Hematopoietic multipotent progenitor cell treated with erythropoietin and hydrocortisone succinate and interleukin-3 and kit ligand, for 15 days (in vitro differentiated cells): ENCODE results near the gene ADCYAP1R1.
"Not testable (repeated sequence)": the region's sequence is repeated elsewhere in the genome, so short reads cannot be mapped to it uniquely, and the experiment has no call there.

Experiments used
- DNase-seq: peaks from one replicate; pipeline ENCODE4 v3.0.0-alpha.2; 2015; ENCODE audit warnings: low spot score

Gene ADCYAP1R1

DNA sequence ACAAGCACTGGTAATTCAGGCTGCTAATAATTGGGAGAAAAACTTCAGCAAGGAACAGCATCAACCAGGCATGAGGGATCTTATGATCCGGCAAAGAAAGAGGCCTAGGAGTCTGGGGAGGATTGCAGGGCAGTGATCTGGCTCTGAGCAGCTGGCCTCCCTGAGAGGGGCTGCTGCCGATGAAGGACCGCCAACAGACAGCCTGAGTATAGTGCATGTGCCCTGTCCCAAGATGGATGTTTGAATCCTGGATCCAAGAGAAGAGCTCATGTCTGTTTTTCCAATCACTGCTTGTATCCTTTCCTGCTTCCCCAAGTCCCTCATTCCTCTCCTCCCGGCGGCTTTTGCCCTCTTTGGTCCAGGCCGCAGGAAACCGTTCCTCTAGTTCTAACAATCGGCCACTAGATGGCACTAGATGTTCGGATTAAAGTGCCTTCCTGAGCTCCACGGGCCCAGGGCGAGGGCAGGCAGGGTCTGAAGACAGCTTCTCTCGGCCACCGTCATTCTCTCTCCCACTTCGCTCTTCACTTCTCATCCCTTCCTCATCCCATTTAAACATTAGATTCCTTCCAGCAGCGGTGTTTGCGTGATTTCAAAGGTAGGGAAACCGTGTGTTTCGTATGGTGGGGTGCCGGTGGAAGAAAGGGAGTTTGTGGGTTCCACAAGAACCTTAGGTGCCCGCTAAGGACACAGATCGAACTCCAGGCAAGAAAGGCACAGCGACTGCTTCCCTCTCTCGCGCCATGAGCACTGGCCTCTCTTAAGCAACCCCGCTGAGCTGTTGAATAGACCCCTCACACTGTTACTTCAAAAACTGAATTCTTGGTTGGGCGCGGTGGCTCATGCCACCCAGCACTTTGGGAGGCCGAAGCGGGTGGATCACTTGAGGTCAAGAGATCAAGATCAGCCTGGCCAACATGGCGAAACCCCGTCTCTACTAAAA lies 82.4 kb downstream of the ADCYAP1R1 start:
- DNase-seq, result peak; percentile 69

DNA sequence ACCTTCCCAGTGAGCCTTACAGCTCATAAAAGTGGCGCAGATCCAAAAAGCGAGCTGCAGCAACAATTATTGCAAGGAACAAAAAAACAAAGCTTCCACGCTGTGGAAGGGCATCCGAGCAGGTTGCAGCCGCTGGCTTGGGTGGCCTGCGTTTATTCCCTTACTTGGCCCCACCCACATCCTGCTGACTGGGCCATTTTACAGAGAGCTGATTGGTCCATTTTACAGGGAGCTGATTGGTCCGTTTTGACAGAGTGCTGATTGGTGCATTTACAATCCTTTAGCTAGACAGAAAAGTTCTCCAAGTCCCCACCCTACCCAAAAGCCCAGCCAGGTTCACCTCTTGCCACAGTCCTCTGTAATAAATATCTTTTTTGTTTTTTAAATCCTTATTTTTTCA lies 85.1 kb downstream of the ADCYAP1R1 start:
- DNase-seq, result no peak

DNA sequence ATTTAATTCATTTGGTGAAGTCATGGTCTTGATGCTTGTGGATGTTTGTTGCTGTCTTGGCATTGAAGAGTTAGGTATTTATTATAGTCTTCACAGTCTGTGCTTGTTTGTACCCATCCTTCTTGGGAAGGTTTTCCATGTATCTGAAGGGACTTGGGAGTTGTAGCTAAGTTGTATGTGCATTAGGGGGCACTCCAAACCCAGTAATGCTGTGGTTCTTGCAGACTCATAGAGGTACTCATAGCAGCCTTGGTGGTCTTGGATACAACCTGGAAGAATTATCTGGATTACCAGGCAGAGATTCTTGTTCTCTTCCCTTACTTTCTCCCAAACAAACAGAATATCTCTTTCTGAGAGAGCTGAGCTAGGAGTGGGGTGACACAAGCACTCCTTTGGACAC lies 93.2 kb downstream of the ADCYAP1R1 start:
- no peak for DNase-seq

DNA sequence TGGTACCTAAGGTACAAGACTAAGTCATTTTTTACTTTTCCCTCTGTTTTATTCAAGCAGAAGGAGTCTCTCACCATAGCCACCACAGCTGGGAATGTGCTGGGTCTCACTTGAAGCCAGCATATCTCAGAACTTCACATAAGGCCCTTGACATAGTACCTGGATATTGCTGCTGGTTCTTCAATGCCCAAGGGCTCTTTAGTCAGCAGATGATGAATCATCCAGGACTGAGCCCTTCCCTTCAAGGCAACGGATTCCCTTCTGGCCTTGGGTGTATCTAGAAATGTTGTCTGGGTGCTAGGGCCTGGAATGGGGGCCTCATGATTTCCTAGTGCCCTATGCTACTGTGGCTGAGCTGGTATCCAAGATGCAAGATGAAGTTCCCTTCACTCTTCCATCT lies 93.9 kb downstream of the ADCYAP1R1 start:
- DNase-seq, result no peak

DNA sequence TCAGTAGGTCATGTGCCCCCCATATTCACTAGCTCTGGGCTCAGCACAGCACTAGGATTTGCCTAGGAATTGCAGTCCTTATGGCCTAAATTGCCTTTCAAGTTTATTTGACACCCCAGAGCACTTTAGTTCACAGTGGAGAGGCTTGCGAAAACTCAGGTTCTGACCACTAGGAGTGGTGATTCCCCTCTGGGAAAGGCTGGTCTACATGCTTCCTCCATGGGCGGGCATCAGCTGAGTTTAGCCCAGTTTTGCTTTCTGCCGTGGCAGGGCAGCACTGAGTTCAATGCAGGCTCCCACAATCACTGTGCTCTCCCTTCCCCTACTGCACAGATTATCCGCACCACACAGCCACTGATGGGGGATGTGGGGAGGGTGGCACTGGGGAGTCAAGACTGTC lies 94.4 kb downstream of the ADCYAP1R1 start:
- DNase-seq, result no peak

DNA sequence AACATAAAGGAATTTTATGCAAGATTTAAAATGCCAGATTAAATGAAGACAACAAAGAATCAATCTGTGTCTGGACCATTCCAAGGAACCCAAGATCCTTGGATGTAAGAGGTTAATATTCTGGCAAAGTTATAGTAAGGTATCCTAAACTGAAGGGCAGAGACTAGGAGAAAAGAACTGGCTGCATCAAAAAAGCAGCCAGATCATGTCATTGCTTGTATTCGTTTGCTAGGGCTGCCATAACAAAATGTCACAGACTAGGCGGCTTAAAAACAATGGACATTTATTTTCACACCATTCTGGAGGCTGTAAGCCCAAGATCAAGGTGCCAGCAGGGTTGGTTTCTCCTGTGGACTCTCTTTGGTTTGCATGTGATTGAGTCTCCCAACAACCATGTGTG lies 99.7 kb downstream of the ADCYAP1R1 start:
- no peak for DNase-seq

DNA sequence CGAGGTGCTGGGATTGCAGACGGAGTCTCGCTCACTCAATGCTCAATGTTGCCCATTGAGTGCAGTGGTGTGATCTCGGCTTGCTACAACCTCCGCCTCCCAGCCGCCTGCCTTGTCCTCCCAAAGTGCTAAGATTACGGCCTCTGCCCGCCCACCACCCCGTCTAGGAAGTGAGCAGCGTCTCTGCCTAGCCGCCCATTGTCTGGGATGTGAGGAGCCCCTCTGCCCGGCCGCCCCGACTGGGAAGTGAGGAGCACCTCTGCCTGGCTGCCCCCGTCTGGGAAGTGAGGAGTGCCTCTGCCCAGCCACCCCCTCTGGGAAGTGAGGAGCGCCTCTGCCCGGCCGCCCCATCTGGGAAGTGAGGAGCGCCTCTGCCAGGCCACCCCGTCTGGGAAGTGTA lies 101.2 kb downstream of the ADCYAP1R1 start:
- DNase-seq, result not testable (repeated sequence)

DNA sequence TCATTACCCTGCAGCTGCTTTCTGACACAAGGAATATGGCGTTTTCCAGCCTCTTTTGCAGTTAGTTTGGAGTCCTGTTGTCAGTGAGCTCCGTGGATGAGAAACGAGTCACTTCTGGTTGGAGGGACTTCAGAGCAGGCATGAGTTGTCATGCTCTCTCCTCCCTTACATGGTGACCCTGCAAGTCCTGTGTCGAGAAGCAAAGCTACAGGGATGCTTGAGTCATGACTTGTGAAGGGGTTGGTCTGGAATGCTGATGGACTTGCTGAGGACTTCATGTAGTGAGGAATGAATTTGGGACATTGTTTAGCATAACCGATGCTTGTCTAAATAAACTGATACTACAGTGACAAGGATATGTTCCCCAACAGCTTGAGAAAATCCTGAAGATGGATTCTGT lies 108.8 kb downstream of the ADCYAP1R1 start:
- no peak for DNase-seq
